Stomach (tissue), 4 donors: Measurements from ENCODE around the gene R3HDML.

ENCODE experiments used
- POLR2A ChIP-seq, 4 donors: fragments of 450-650 bp; IDR thresholded peaks; one replicate each; pipeline ENCODE4 v1.6.1; 2016; ENCODE audit warnings: antibody characterized with exemption in 4 of 4, control low read depth in 2 of 4, mild to moderate bottlenecking in 1 of 4, moderate library complexity in 1 of 4
- TF ChIP-seq, protein P1 (sequence below), 7 experiments: fragments of 450-650 bp in 4 of 7; fragments of 200-600 bp in 3 of 7; sonication (generic) in 3 of 7; IDR thresholded peaks; one replicate each; pipeline ENCODE4 v1.5.1; 2016 to 2019; ENCODE audit warnings: antibody characterized with exemption in 7 of 7, control low read depth in 2 of 7, mild to moderate bottlenecking in 1 of 7

DNA sequence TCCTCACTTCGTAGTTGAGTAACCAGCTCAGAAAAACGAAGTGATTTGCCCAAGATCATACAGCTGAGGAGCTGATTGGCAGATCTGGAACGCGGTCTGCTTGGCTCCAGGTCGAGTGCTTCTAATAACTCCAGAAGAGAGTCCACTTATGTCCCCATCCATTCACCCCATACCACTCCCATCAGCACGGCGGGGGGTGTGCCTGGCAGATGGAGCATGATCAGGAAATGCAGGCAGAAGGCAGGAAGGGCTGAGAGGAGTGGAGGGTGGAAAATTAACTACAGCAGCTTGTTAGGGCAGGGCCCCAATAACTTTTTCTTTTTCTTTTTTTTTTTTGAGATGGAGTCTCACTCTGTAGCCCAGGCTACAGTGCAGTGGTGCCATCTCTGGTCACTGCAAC is 40.8 kb upstream of the R3HDML start:
- no peak for TF ChIP-seq POLR2A (IDR thresholded peaks at IDR 0.05)
- TF ChIP-seq, protein P1, sequence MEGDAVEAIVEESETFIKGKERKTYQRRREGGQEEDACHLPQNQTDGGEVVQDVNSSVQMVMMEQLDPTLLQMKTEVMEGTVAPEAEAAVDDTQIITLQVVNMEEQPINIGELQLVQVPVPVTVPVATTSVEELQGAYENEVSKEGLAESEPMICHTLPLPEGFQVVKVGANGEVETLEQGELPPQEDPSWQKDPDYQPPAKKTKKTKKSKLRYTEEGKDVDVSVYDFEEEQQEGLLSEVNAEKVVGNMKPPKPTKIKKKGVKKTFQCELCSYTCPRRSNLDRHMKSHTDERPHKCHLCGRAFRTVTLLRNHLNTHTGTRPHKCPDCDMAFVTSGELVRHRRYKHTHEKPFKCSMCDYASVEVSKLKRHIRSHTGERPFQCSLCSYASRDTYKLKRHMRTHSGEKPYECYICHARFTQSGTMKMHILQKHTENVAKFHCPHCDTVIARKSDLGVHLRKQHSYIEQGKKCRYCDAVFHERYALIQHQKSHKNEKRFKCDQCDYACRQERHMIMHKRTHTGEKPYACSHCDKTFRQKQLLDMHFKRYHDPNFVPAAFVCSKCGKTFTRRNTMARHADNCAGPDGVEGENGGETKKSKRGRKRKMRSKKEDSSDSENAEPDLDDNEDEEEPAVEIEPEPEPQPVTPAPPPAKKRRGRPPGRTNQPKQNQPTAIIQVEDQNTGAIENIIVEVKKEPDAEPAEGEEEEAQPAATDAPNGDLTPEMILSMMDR (IDR thresholded peaks at IDR 0.05), result no peak
